GM19468 (cell line): ENCODE results near the gene CAPN14.

Source experiments
- ATAC-seq: cut with Tn5 transposase; IDR thresholded peaks from one replicate; pipeline ENCODE4 v1.9.1; 2021; ENCODE audit warnings: mild to moderate bottlenecking, moderate library complexity, moderate number of reproducible peaks; ENCODE audit not compliant: unreplicated experiment; ENCODE audit errors: extremely low read depth

CAPN14 gene

GRCh38 chr2:31150120-31150670, 67.1 kb downstream of the CAPN14 start:
- ATAC-seq = no peak

GRCh38 chr2:31148514-31148913, 68.8 kb downstream of the CAPN14 start:
- ATAC-seq = no peak

- no peak for ATAC-seq
Measured at GRCh38 chr2:31147645-31148044, 69.7 kb downstream of the CAPN14 start.

GRCh38 chr2:31142110-31142509, 75.2 kb downstream of the CAPN14 start:
- ATAC-seq = no peak

- no peak for ATAC-seq
Measured at GRCh38 chr2:31141443-31142085, 75.8 kb downstream of the CAPN14 start.

GRCh38 chr2:31140151-31140550, 77.2 kb downstream of the CAPN14 start:
- ATAC-seq = no peak

GRCh38 chr2:31139671-31140070, 77.6 kb downstream of the CAPN14 start:
- no peak for ATAC-seq

- ATAC-seq = no peak
Measured at GRCh38 chr2:31138037-31138962, 79.0 kb downstream of the CAPN14 start, which contains the start of gene GALNT14. Gene GALNT14 (minus strand): TSS chr2:31138440. CDS start chr2:31138086, 354 bp downstream.

- ATAC-seq = no peak
Measured at GRCh38 chr2:31137211-31138036, 79.9 kb downstream of the CAPN14 start.

GRCh38 chr2:31136732-31137131, 80.6 kb downstream of the CAPN14 start:
- ATAC-seq = no peak

- ATAC-seq = no peak
Measured at GRCh38 chr2:31136000-31136399, 81.3 kb downstream of the CAPN14 start.

- ATAC-seq = no peak
Measured at GRCh38 chr2:31134480-31134879, 82.8 kb downstream of the CAPN14 start.

GRCh38 chr2:31132786-31133185, 84.5 kb downstream of the CAPN14 start:
- no peak for ATAC-seq

GRCh38 chr2:31131871-31132270, 85.4 kb downstream of the CAPN14 start:
- no peak for ATAC-seq

GRCh38 chr2:31129375-31130171, 87.7 kb downstream of the CAPN14 start:
- no peak for ATAC-seq

- ATAC-seq = no peak
Measured at GRCh38 chr2:31127931-31128330, 89.4 kb downstream of the CAPN14 start.

- no peak for ATAC-seq
Measured at GRCh38 chr2:31125918-31126695, 91.2 kb downstream of the CAPN14 start.

- ATAC-seq = no peak
Measured at GRCh38 chr2:31124904-31125303, 92.4 kb downstream of the CAPN14 start.
